Measurements from ENCODE around the gene TAF11L2.
"Not testable (repeated sequence)": the region's sequence is repeated elsewhere in the genome, so short reads cannot be mapped to it uniquely, and the experiment has no call there.

TAF11L2 gene

DNA sequence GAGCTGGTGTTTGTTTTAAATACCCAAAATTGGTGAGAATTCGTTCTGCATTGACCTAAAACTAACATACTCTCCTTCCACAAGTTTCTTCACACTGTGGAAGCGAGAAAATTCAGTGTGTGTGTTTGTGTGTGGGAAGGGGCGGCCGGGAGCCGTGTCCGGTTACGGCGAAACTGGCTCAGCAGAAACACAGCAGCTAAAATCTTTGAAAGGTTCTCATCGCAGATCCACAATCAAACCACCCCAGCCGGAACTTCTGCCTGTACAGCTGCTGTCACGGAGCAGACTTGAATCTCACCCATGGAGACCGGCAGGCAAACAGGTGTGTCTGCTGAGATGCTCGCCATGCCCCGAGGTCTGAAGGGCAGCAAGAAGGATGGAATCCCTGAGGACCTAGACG lies 30.3 kb downstream of the TAF11L2 start, which contains the start of gene TAF11L6:
TSS of gene TAF11L6 (plus strand) at position 301 of the 400 bp plus-strand sequence.
- DNase-seq: not testable (repeated sequence)

Data from CD4-positive, alpha-beta T cell treated with Interleukin-17A for 1 hour (primary cell).